Caki2 (cell line): ENCODE data around the gene CD300H. TPM values are rescaled to one million over a fixed set of nuclear protein-coding genes. Genes with fewer than 3 reads are reported as not detected.
A peak's percentile ranks its signal among the peaks of the same experiment; 100 is the strongest.

ENCODE experiments used
- DNase-seq: peaks from one replicate; pipeline ENCODE4 v3.0.0-alpha.2; 2015; ENCODE audit warnings: low read depth
- in situ Hi-C: cut with HindIII; loops from 2 replicates; pipeline ENCODE4 v1.10.0; 2016; ENCODE audit warnings: low sequenced_read_pairs, low pct_unique_long_range_greater_than_20kb, mixed read lengths
- total RNA-seq: library from RNA; depleted of rRNA; stranded (reverse); fragments of >200 nt; shearing (Covaris generic); gene quantifications from 2 replicates; pipeline ENCODE4 v1.2.3, GENCODE V29; 2014; ENCODE audit warnings: low replicate concordance; rRNA removed

The CD300H gene
- total RNA-seq: not detected in 2 replicates

DNA sequence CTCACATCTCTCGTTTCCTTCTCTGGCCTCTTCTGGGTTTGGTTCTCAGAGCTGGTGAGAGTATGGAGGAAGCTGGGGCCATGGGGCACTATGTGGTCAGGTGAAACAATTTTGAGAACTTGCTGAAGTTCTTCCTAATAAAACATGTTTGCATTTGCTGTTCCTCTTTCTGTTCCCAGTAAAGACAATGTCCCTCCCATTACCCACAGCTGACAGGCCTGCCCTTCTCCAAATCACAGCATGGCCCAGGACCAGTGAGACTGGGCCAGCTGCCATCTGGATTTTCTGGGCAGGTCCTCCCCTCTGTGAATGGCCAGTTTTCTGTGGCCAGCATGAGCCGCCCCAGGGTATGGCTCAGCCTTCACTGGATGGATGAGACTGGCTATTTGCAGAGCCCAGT lies at the start of gene CD300H:
Gene CD300H (minus strand): TSS at position 113 of the 400 bp plus-strand sequence.
- no peak for DNase-seq
- in situ Hi-C loops: no loop called here

- in situ Hi-C loops: no loop called here
- DNase-seq: no peak
Measured at GRCh38 chr17:74616696-74617095, 49.4 kb upstream of the CD300H start.

- in situ Hi-C loops: no loop called here
- no peak for DNase-seq
Measured at GRCh38 chr17:74612046-74612445, 44.7 kb upstream of the CD300H start.

DNA sequence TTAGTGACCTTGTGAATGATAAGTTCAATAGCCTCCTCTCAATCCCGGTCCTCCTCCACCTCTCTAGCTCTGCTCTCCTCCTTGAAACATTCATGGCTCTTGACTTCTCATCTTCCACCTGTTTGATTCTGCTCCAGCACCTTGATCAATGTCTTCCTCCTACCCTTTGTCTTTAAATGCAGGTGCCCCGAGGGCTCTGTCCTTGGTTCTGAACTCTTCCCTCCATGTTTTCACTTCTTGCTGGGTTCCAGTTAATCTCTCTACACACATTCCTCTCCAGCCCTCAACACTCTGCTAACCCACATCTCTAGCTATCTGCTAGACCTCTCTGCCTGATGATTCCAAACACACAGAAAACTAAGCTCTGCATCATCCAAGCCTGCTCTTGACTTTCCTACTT lies 42.8 kb upstream of the CD300H start:
- in situ Hi-C loops: no loop called here

GRCh38 chr17:74608511-74608910 lies 41.2 kb upstream of the CD300H start:
- in situ Hi-C loops: no loop called here
- no peak for DNase-seq

More for the DNA sequence above, 42.8 kb upstream of the CD300H start:
- peak; percentile 23 for DNase-seq

DNA sequence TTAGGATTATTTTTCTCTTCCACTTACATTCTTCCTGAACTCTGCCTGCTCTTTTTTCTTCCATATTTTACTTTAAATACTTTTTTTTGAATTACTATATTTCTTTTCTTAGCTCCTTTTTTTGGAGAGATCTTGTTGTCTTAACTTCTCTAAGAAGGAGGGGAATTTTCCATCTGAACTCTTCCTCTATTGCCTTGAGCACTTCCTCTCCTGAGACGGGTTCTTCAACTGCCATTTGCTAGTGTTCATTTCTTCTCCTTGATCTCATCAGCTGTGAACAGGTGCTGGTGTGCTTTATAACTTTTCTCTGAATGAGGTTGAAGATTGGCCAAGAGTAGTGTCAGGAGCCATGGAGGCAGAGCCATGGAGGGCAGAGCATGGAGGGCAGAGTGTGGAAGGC lies 39.9 kb upstream of the CD300H start:
- in situ Hi-C loops: no loop called here
- no peak for DNase-seq

DNA sequence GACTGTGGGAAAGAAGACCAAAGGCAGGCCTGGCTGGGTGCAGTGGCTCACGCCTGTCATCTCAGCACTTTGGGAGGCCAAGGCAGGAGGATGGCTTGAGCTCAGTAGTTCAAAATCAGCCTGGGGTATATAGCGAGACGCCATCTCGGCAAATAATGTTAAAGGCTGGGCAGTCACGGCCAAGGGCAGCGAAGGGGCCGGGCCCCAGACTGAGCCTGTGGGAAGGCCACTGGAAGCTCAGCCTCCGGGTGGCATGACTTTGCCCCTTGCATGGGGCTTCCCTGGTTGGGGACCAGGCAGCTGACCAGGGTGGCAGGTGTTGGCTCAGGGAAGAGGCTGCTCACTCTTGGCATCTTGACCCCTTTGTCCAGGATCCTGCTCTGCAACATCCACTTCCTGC lies 38.7 kb upstream of the CD300H start:
- DNase-seq: no peak
- in situ Hi-C loops: no loop called here

- no peak for DNase-seq
- in situ Hi-C loops: no loop called here
Measured at GRCh38 chr17:74605361-74605760, 38.1 kb upstream of the CD300H start.

DNA sequence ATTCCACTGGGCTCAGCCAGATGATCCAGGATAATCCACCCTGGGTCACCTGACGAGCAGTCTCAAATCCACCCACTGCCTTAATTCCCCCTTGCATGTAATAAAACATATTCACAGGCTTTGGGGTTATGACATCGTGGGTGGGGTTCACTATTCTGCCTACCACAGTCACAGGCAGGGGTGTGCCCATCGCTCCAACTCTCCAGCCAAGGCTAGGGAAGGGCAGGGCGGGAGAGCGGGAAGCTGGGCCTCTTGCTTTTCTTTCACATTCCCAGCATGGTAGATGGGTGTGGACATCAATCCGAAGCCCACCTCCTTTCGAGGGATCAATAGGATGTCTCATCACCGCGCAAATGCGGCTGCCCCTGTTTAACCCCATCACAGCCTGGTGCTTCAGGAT lies 37.5 kb upstream of the CD300H start:
- in situ Hi-C loops: no loop called here
- no peak for DNase-seq

DNA sequence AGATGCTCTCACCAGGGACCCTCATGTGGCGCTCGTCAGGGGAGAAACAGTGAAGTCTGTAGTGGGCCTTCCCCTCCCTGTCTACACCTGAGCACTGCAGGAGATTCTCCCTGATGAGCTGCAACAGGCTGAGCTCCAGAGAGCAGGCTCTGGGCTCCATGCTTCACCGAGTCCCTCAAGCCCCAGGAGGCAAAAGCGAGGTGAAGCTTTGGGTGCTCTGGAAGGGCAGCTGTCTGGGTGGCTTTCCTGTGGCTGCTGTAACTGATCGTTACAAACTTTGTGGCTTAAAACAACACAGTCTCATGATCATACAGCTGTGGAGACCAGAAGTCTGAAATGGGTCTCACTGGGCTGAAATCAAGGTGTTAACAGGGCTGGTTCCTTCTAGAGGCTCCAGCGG lies 36.9 kb upstream of the CD300H start:
- in situ Hi-C loops: no loop called here
- no peak for DNase-seq

DNA sequence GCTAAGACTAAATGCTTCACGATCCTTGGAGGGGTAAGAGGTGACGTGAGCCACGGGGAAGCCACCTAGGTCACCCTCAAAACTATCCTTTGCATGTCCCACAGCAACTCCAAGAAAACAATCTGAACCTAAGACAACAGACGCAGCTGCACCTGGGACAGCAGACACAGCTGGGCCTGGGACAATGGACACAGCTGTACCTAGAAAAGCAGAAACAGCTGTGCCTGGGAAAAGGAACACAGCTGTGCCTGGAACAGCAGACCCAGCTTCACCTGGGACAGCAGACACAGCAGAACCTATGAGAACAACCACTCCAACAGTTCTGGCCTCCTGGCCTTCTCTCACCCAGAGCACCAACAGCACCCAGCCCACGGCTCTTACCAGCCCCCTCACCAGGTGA lies 36.4 kb upstream of the CD300H start:
- no peak for DNase-seq
- in situ Hi-C loops: no loop called here

DNA sequence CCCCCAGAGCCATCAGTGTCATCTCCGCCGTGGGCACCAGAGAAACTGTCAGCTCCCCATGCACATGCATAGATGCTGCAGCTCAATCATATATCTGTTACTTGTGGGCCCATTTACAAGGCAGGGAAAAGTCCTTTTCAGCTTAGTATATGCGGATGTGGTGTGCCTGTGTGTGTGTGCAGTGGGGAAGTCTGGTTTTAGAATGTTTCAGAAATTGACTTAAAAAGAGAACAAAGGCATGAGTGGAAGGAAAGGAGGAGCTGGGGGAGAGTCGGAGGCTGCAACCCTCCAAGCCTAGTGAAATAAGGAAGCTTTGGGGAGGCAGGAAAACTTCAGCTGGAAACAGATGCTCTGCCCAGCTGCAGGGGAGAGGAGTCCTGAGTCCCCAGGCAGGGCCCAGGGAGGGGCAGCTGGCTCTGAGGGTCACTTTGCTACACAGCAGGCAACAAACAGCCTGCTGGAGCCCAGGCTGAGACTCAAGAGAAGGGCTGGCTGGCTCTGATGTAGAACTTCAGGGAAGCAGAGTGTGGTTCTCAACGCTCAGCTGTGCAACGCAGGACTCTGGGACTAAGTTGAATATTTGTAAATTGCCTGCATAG lies 35.8 kb upstream of the CD300H start:
- DNase-seq: no peak
- in situ Hi-C loops: no loop called here

GRCh38 chr17:74601944-74602572 lies 34.7 kb upstream of the CD300H start:
- in situ Hi-C loops: no loop called here
- peak; percentile 22 for DNase-seq

DNA sequence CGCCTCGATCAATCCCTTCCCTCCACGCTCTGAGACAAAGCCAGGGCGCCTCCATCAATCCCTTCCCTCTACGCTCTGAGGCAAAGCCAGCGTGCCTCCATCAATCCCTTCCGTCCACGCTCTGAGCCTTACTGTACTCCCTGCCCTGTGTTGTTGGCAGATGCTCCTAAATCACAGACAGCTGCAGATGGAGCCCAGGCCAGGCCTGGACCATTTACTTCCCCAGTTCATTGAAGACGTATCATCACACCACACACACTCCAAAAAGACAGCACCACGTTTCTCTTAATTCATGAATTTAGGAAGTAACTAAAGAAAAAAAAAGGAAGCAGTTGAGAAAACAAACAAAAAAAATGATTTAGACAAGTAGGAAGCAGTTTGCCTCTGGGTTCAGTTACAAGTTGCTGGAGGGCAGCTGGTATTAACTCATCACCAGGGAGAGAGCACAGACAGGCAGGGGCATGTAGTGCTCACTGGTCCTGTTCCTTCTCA lies 32.2 kb upstream of the CD300H start:
- DNase-seq: no peak
- in situ Hi-C loops: no loop called here

DNA sequence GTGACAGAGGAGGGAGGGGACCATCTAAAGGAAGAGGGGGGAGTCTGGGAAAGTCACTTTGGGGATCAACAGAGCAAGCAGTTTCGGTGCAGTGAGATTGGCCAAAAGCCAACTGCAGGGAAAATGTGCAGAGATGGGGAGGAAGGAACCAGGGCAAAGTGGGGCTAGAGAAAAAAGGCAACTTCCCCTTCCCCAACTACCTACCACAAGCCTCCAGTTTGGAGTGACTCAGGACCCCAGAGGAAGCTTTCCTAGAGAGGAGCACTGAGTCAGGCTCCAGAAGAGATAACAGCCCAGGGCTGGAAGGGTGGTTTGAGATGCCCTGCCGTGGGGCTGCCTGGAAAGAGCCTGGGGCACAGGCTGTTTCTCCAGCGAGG lies 31.7 kb upstream of the CD300H start:
- no peak for DNase-seq
- in situ Hi-C loops: no loop called here

GRCh38 chr17:74598346-74599022 lies 31.2 kb upstream of the CD300H start:
- in situ Hi-C loops: no loop called here
- no peak for DNase-seq

DNA sequence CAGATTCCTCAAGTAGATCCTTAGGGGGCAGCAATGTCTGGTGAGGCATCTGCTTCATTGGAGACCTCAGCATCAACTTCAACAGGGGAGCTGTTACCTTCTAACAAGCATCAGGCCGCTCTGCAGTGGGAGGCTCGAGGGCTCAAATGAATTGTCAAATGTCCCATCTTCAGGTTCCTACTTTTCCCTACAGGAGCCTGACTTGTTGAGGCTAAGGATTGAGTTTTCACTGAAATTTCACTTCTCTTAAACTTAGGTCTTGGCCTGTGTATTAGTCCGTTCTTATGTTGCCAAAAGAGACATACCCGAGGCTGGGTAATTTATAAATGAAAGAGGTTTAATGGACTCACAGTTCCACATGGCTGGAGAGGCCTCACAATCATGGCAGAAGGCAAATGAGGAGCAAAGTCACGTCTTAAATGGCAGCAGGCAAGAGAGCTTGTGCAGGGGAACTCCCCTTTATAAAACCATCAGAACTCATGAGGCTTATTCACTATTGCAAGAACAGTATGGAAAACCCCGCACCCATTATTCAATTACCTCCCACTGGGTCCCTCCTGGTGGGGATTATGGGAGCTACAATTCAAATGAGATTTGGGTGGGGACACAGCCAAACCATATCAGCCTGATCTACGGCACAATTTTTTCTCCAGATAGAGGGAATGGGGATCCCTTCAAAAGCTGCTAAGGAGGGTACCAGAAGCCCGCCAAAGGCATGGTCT lies 29.9 kb upstream of the CD300H start:
- in situ Hi-C loops: no loop called here
- DNase-seq: no peak

DNA sequence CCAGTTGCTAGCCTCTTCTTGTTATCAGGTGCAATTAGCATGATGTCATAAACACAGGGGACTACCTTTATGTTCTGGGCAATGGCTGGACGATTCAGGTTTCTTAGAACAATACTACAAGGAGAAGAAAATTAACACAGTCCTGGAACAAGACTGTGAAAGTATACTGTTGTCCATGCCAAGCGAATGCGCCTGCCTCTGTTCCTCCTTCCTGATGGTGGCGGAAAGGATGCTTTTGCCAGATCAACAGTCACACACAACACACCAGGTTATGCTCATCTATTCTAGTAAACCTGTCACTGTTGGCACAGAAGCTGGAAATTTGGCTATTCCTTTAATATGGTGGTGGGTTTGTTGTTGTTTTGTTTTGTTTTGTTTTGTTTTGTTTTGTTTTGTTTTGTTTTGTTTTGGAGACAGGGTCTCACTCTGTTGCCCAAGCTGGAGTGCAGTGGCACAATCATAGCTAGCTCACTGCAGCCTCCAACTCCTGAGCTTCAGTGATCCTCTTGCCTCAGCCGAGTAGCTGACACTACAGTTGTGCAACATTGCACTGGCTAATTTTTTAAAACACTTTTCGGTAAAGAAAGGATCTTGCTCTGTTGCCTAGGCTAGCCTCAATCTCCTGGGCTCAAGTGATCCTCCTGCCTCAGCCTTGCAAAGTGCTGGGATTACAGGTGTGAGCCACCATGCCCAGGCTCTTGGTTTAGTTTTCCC lies 27.9 kb upstream of the CD300H start:
- DNase-seq: no peak
- in situ Hi-C loops: no loop called here
